Measurements from ENCODE around the gene JMJD4.

JMJD4 gene

GRCh38 chr1:227748496-227749182 is 13.5 kb upstream of the JMJD4 start:
- no peak for DNase-seq

- DNase-seq: no peak
Measured at GRCh38 chr1:227747948-227748495, 12.9 kb upstream of the JMJD4 start.

- no peak for DNase-seq
Measured at GRCh38 chr1:227747382-227747781, 12.3 kb upstream of the JMJD4 start.

DNA sequence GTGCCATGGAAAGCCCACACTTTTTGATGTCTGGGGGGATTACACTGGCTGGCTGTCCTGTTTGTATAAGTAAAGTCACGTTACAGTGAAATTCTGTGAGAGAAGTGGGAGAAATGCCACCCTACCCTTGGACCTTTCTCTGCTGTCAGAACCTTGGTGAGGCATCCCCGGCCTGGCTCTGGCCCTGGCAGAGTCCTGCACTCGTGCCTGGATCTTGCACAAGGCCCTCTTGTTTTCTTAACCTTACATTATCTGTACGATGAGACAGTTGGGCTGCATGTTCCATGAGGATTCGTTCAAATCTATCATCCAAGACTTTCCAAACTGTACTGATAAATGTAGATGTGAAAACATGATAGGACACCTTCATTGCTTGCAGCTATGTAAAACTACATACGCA is 11.6 kb upstream of the JMJD4 start:
- no peak for DNase-seq

DNA sequence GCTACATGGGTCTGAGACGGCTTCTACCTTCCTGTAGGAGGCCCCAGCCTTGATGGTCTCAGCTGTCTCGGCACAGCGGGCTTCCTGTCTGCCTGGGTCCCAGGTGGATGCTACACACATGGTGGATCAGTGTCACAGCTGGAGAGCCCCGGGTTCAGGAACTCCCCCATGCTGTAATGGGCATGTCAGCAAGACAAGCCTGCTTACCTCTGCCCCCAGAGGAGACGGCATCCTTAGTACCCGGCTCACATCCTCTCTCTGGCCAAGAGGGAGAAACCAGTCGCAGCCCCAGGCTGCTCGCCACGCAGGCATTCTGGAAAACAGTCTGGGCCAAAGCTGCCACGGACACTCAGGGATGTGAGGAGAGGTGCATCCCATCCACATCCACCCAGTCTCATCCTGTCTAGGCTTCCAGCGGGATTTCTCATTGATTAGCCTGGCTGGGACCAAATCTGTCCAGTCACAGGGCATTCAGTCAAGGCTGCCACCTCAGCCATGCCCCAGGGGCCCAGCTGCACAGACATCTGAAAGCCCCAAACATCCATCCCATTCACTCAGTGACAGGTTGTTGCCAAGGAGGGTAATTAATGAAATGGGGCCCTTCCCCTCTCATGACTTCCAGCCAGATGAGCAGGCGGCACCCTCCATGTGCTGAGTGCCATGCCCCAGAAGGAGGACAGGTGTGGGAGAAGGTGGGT is 10.6 kb upstream of the JMJD4 start:
- DNase-seq: no peak

GRCh38 chr1:227744668-227745067 is 9.6 kb upstream of the JMJD4 start:
- DNase-seq: no peak

DNA sequence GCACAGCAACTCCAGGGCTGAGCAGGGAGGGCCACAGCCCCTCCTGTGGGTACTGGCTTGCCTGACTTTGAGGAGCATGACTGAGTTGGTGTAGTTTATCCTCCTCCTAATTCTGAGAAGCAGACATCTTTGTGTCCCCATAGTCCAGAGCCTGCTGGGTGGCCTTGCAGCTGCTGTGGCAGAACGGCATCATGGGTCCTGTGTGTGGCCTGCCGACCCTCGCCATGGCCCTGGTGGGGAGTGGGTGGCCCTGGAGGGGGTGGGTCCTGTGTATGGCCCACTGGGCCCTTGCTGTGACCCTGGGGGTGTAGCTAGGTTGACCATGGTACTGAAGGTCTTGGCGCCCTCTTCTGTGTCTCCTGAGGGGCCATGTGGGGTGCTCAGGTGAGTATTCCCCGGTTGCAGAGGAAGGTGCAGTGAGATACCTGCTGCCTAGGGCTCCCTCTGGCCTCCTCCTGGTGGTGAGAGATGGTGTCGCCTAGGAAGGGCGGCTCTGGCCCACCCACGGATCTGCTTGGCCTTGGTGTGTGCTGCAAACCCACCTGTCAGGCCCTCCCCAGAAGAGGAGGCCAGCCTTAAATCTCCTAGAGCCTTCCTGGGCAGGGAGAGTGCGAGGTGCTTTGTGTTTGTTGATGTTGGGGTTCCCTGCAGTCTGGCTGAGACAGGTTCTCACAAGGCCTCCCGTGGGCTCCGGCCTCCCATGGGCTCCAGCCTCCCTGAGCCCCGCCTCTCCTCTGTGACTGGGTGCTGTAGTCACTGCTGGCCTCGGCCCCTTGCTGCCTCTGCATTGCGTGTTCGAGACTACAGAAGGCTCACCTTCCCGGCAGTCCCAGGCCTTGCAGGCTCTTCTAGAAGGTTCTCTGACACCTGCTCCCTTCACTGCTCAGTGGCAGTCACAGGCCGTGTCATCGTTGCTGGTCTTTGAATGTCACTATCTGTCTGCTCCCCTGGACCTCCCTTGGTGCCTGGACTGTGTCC is 7.9 kb upstream of the JMJD4 start:
- no peak for DNase-seq

- DNase-seq: no peak
Measured at GRCh38 chr1:227741166-227741870, 6.2 kb upstream of the JMJD4 start.

- DNase-seq: no peak
Measured at GRCh38 chr1:227740401-227740960, 5.4 kb upstream of the JMJD4 start.

DNA sequence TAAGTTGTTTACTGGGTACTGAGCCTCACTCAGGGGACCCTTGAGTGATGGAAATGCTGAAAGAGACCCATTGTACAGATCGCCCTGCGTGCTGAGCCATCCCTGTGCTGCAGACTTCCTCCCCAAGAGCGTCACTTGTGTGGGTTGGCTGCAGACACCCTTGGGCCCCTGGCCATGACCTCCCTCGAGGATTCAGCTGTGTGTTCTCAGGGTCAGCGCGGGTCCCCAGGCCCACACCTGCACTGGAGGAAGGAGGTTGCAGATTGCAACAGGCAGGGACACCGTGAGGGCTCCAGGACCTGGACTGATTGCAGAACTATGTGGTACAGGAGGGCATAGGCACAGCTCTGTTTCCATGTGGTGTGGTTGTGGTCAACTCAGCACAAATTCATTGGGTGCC is 4.5 kb upstream of the JMJD4 start:
- no peak for DNase-seq

GRCh38 chr1:227738820-227739219 is 3.7 kb upstream of the JMJD4 start:
- DNase-seq: no peak

DNA sequence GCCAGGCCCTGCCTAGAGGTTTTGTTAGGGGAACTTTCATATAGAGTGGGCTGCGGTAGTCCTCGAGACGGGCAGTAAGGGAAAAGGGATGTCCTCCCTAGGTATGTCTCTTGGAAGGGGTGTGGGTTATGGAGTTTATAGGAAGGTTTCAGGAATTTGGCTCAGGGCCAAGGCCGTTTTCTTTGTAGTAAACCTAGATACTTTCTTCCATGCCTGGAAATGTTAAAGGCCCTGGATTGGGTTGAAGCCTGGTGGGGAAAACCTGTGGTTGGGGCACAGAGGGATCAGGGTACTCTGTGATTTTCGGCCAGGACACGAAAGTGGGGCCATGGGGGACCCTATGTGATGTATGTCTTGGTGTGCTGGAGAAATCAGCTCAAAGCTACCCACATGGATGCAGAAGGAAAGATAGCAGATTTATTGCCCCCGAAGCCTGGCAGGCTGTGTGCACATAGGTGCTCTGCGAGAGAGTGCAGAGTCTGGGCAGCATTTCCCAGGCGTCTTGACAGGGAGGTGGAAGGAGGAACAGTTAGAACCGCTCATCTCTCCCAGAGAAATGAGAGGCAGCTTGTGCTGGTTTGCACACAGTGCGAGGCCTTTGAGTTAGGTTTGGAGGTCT is 1.8 kb upstream of the JMJD4 start:
- DNase-seq: no peak

- no peak for DNase-seq
Measured at GRCh38 chr1:227735539-227736285, 610 bp upstream of the JMJD4 start.

DNA sequence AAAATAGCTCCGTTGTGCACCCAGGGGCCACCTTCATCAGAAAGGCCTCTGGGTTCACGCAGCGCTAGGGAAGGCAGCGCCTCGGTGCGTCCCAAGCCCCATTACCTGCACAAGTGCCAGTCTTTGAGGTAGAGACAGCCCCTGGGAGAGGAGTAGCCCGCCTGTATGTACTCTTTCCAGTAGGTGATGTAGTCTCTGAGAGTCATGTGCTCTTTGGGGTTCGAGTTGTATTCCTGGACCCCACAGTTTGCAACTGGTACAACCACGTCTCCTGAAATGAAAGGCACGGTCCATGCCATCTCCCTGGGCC is 601 bp downstream of the JMJD4 start:
- DNase-seq: no peak

- DNase-seq: no peak
Measured at GRCh38 chr1:227733751-227734545, 1.2 kb downstream of the JMJD4 start.

- DNase-seq: no peak
Measured at GRCh38 chr1:227733309-227733705, 1.8 kb downstream of the JMJD4 start.

- no peak for DNase-seq
Measured at GRCh38 chr1:227732586-227733308, 2.4 kb downstream of the JMJD4 start.

DNA sequence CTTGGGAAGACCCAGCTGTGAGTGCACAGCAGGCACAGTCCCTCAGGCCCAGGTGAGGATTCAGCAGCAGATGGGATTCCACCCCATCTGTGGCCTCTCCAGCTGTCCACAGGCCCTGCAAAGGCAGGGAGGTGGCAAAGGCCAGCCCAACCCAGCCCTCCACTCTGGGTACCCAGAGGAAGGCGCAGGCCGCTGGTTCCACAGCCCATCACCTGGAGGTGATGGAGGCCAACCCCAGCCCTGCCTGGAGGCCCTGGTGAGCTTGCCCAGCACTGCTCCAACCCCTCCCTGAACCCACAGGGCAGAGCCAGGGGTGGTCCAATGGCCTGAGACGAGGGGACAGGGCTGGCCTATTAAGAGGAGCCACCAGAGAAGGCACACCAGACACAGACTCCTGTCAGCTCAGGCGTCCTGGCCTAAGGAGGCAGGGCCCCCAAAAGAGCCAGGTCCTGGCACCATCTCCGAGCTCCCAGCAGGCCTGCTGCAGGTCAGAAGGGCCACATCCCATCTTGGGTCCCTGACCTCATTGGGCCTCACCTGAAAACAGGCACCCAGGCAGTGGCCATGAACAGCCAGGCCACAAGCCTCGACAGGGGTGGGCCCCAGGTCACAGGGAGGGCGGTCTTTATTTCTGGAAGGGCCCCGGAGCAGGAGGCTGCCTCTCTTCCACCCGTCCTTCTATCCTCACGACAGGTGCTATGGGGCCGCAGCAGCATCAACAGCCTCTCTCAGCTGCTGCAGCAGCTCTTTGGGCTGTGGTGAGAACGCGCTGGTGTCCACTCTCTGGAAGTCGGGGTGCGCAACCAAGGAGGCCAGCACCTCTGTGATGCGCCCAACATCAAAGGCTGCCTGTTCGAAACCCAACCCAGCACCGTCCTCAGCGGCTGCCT is 3.2 kb downstream of the JMJD4 start:
- DNase-seq: no peak
